Measurements from ENCODE around the gene POLN. TPM values are rescaled to one million over a fixed set of nuclear protein-coding genes. Genes with fewer than 3 reads are reported as not detected.

Gene POLN
- total and polyA plus RNA-seq, 2 experiments from 2014 or later = 1.8 to 4.0 TPM

DNA sequence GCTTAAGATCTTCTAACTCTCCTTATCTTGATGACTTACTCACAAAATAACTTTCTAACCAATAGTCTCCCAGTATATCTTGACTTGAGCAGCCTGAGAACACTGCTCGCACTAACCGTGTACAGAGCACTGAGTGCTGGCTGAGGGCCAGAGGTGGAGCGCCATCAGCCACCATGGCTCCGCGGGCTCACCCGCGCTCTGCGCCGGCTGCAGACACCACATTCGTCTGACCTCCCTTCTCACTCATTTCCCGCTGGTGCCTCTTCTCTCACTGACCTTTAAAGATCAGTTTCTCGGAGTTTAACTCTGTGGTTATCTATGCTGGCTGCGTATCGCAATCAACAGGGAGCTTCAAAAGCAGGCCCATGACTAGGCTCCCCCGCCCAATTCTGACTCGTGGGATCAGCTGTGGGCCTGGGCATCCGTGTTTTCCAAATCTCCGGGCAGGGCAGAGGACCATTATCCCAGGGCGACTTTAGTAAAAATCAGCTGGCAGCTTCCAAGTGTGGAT is 78.6 kb downstream of the POLN start:
- H3K4me1 ChIP-seq (ENCODE audit: insufficient read depth) = no peaks in the 10 kb centered on the region
- no peak overlapping the region for H2AFZ ChIP-seq
- H3K9me3 Mint-ChIP-seq = no peaks in the 10 kb centered on the region
- H4K20me1 ChIP-seq (replicated peaks; ENCODE audit: insufficient read depth) = no peaks in the 10 kb centered on the region
- no peaks in the 10 kb centered on the region; the same call in 2 of the 3 replicates for H3K36me3 Mint-ChIP-seq (ENCODE audit: low read depth)
- DNase-seq (ENCODE audit: low spot score) (no peak), ATAC-seq (no peak)
- H3K79me2 ChIP-seq (replicated peaks; ENCODE audit: insufficient read depth) = no peaks in the 10 kb centered on the region
- H3K4me3 ChIP-seq = no peak overlapping the region
- H3K27ac ChIP-seq (ENCODE audit: low read depth) = no peak overlapping the region
- H3K27me3 Mint-ChIP-seq (ENCODE audit: insufficient read depth, low read depth, poor library complexity) = peaks cover 3% of the 10 kb centered on the region
- H3K27me3 ChIP-seq (ENCODE audit: insufficient read depth) = no peaks in the 10 kb centered on the region
- H3K4me1 Mint-ChIP-seq = no peaks in the 10 kb centered on the region
- TF ChIP-seq EZH2 (IDR thresholded peaks at IDR 0.05; ENCODE audit: low read depth, unreplicated experiment) (no peak), STAT1 (IDR thresholded peaks at IDR 0.05; ENCODE audit: unreplicated experiment) (no peak), ZNF331 (CRISPR knock-in tag; IDR thresholded peaks at IDR 0.05; ENCODE audit: low read depth) (no peak), NANOG (IDR thresholded peaks at IDR 0.05; ENCODE audit: borderline replicate concordance) (no peak), EZH2phosphoT487 (IDR thresholded peaks at IDR 0.05; ENCODE audit: unreplicated experiment) (no peak), ZNF114 (CRISPR knock-in tag; IDR thresholded peaks at IDR 0.05) (no peak), CREB1 (CRISPR knock-in tag; IDR thresholded peaks at IDR 0.05; ENCODE audit: low read depth) (no peak), POLR2AphosphoS5 (IDR thresholded peaks at IDR 0.05; ENCODE audit: low read depth) (no peak), JUNB (IDR thresholded peaks at IDR 0.05; ENCODE audit: unreplicated experiment) (no peak)
- TF ChIP-seq, protein P1, sequence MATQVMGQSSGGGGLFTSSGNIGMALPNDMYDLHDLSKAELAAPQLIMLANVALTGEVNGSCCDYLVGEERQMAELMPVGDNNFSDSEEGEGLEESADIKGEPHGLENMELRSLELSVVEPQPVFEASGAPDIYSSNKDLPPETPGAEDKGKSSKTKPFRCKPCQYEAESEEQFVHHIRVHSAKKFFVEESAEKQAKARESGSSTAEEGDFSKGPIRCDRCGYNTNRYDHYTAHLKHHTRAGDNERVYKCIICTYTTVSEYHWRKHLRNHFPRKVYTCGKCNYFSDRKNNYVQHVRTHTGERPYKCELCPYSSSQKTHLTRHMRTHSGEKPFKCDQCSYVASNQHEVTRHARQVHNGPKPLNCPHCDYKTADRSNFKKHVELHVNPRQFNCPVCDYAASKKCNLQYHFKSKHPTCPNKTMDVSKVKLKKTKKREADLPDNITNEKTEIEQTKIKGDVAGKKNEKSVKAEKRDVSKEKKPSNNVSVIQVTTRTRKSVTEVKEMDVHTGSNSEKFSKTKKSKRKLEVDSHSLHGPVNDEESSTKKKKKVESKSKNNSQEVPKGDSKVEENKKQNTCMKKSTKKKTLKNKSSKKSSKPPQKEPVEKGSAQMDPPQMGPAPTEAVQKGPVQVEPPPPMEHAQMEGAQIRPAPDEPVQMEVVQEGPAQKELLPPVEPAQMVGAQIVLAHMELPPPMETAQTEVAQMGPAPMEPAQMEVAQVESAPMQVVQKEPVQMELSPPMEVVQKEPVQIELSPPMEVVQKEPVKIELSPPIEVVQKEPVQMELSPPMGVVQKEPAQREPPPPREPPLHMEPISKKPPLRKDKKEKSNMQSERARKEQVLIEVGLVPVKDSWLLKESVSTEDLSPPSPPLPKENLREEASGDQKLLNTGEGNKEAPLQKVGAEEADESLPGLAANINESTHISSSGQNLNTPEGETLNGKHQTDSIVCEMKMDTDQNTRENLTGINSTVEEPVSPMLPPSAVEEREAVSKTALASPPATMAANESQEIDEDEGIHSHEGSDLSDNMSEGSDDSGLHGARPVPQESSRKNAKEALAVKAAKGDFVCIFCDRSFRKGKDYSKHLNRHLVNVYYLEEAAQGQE (IDR thresholded peaks at IDR 0.05; ENCODE audit: unreplicated experiment) = no peak
- TF ChIP-seq, protein P2, sequence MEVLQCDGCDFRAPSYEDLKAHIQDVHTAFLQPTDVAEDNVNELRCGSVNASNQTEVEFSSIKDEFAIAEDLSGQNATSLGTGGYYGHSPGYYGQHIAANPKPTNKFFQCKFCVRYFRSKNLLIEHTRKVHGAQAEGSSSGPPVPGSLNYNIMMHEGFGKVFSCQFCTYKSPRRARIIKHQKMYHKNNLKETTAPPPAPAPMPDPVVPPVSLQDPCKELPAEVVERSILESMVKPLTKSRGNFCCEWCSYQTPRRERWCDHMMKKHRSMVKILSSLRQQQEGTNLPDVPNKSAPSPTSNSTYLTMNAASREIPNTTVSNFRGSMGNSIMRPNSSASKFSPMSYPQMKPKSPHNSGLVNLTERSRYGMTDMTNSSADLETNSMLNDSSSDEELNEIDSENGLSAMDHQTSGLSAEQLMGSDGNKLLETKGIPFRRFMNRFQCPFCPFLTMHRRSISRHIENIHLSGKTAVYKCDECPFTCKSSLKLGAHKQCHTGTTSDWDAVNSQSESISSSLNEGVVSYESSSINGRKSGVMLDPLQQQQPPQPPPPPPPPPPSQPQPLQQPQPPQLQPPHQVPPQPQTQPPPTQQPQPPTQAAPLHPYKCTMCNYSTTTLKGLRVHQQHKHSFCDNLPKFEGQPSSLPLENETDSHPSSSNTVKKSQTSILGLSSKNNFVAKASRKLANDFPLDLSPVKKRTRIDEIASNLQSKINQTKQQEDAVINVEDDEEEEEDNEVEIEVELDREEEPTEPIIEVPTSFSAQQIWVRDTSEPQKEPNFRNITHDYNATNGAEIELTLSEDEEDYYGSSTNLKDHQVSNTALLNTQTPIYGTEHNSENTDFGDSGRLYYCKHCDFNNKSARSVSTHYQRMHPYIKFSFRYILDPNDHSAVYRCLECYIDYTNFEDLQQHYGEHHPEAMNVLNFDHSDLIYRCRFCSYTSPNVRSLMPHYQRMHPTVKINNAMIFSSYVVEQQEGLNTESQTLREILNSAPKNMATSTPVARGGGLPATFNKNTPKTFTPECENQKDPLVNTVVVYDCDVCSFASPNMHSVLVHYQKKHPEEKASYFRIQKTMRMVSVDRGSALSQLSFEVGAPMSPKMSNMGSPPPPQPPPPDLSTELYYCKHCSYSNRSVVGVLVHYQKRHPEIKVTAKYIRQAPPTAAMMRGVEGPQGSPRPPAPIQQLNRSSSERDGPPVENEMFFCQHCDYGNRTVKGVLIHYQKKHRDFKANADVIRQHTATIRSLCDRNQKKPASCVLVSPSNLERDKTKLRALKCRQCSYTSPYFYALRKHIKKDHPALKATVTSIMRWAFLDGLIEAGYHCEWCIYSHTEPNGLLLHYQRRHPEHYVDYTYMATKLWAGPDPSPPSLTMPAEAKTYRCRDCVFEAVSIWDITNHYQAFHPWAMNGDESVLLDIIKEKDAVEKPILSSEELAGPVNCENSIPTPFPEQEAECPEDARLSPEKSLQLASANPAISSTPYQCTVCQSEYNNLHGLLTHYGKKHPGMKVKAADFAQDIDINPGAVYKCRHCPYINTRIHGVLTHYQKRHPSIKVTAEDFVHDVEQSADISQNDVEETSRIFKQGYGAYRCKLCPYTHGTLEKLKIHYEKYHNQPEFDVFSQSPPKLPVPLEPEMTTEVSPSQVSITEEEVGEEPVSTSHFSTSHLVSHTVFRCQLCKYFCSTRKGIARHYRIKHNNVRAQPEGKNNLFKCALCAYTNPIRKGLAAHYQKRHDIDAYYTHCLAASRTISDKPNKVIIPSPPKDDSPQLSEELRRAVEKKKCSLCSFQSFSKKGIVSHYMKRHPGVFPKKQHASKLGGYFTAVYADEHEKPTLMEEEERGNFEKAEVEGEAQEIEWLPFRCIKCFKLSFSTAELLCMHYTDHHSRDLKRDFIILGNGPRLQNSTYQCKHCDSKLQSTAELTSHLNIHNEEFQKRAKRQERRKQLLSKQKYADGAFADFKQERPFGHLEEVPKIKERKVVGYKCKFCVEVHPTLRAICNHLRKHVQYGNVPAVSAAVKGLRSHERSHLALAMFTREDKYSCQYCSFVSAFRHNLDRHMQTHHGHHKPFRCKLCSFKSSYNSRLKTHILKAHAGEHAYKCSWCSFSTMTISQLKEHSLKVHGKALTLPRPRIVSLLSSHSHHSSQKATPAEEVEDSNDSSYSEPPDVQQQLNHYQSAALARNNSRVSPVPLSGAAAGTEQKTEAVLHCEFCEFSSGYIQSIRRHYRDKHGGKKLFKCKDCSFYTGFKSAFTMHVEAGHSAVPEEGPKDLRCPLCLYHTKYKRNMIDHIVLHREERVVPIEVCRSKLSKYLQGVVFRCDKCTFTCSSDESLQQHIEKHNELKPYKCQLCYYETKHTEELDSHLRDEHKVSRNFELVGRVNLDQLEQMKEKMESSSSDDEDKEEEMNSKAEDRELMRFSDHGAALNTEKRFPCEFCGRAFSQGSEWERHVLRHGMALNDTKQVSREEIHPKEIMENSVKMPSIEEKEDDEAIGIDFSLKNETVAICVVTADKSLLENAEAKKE (CRISPR knock-in tag; IDR thresholded peaks at IDR 0.05) = no peak
- TF ChIP-seq, protein P3, sequence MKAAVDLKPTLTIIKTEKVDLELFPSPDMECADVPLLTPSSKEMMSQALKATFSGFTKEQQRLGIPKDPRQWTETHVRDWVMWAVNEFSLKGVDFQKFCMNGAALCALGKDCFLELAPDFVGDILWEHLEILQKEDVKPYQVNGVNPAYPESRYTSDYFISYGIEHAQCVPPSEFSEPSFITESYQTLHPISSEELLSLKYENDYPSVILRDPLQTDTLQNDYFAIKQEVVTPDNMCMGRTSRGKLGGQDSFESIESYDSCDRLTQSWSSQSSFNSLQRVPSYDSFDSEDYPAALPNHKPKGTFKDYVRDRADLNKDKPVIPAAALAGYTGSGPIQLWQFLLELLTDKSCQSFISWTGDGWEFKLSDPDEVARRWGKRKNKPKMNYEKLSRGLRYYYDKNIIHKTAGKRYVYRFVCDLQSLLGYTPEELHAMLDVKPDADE (IDR thresholded peaks at IDR 0.05) = no peak
- TF ChIP-seq, protein P4, sequence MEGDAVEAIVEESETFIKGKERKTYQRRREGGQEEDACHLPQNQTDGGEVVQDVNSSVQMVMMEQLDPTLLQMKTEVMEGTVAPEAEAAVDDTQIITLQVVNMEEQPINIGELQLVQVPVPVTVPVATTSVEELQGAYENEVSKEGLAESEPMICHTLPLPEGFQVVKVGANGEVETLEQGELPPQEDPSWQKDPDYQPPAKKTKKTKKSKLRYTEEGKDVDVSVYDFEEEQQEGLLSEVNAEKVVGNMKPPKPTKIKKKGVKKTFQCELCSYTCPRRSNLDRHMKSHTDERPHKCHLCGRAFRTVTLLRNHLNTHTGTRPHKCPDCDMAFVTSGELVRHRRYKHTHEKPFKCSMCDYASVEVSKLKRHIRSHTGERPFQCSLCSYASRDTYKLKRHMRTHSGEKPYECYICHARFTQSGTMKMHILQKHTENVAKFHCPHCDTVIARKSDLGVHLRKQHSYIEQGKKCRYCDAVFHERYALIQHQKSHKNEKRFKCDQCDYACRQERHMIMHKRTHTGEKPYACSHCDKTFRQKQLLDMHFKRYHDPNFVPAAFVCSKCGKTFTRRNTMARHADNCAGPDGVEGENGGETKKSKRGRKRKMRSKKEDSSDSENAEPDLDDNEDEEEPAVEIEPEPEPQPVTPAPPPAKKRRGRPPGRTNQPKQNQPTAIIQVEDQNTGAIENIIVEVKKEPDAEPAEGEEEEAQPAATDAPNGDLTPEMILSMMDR (conservative IDR thresholded peaks at IDR 0.05; ENCODE audit: low read depth in 2 of 2) = no peak
- no peak overlapping the region for H3K4me2 ChIP-seq
- H3K9me2 ChIP-seq (ENCODE audit: insufficient read depth) = no peaks in the 10 kb centered on the region
- H3F3A ChIP-seq (replicated peaks; ENCODE audit: low read depth) = no peaks in the 10 kb centered on the region
- no peaks in the 10 kb centered on the region for H3K36me3 ChIP-seq (ENCODE audit: insufficient read depth)
- H3K4me3 Mint-ChIP-seq = no peak overlapping the region
- no peak overlapping the region for H3K27ac Mint-ChIP-seq
